Brain microvascular endothelial cell (primary cell): ENCODE measurements around the gene GULP1.

Source experiments
- DNase-seq: peaks from one replicate; pipeline ENCODE4 v3.0.0-alpha.2; 2020
- H3K27ac ChIP-seq: fragments of 250-450 bp; sonication (Bioruptor Pico); 2 replicates; pipeline ENCODE4 v1.5.1; 2020; ENCODE audit warnings: mild to moderate bottlenecking, moderate library complexity
- H3K27me3 ChIP-seq: fragments of 250-450 bp; sonication (Bioruptor Pico); replicated peaks from 2 replicates; pipeline ENCODE4 v1.5.1; 2020; ENCODE audit warnings: mild to moderate bottlenecking
- H3K36me3 ChIP-seq: fragments of 250-450 bp; sonication (Bioruptor Pico); replicated peaks from 2 replicates; pipeline ENCODE4 v1.5.1; 2020; ENCODE audit warnings: mild to moderate bottlenecking
- H3K4me3 ChIP-seq: 2 replicates; pipeline ENCODE4 v1.5.1; 2011; ENCODE audit warnings: low read depth, mild to moderate bottlenecking, control low read depth, low read length, moderate library complexity
- CTCF ChIP-seq: IDR thresholded peaks from 2 replicates; pipeline ENCODE4 v1.5.1; 2011; ENCODE audit warnings: low read depth, mild to moderate bottlenecking, moderate library complexity, low read length, control low read depth, inconsistent platforms; ENCODE audit errors: missing control alignments
- in situ Hi-C: cut with HindIII; loops from 2 replicates; pipeline ENCODE4 v1.10.0; 2017; ENCODE audit warnings: low sequenced_read_pairs, low pct_ligation_motif_present

The GULP1 gene

GRCh38 chr2:188622601-188623260 lies 331.1 kb downstream of the GULP1 start:
- DNase-seq = no peak
- Histone ChIP-seq H3K36me3 (no peaks in the 10 kb centered on the region), H3K4me3 (no peak overlapping the region), H3K27me3 (no peaks in the 10 kb centered on the region), H3K27ac (no peak overlapping the region)
- no peak for TF ChIP-seq CTCF
- in situ Hi-C loops = no loop called here

GRCh38 chr2:188623995-188624643 lies 332.4 kb downstream of the GULP1 start:
- DNase-seq = peak; percentile 48
- Histone ChIP-seq H3K36me3 (no peaks in the 10 kb centered on the region), H3K4me3 (no peak overlapping the region), H3K27ac (peak overlapping the region; percentile 65), H3K27me3 (no peaks in the 10 kb centered on the region)
- no peak for TF ChIP-seq CTCF
- in situ Hi-C loops = no loop called here

GRCh38 chr2:188627471-188627870 lies 335.8 kb downstream of the GULP1 start:
- in situ Hi-C loops = no loop called here
- no peak for DNase-seq

GRCh38 chr2:188628989-188629752 lies 337.5 kb downstream of the GULP1 start:
- no peak for TF ChIP-seq CTCF
- no peaks in the 10 kb centered on the region for H3K36me3 ChIP-seq
- H3K27ac ChIP-seq = peak overlapping the region; percentile 28
- H3K27me3 ChIP-seq = no peaks in the 10 kb centered on the region
- in situ Hi-C loops = no loop called here
- no peak overlapping the region for H3K4me3 ChIP-seq
- DNase-seq = peak; percentile 34

More at GRCh38 chr2:188627471-188627870, 335.8 kb downstream of the GULP1 start:
- Histone ChIP-seq H3K36me3 (no peaks in the 10 kb centered on the region), H3K4me3 (no peak overlapping the region), H3K27ac (no peak overlapping the region), H3K27me3 (no peaks in the 10 kb centered on the region)
- TF ChIP-seq CTCF = no peak

- H3K4me3 ChIP-seq = no peak overlapping the region
- no peaks in the 10 kb centered on the region for H3K27me3 ChIP-seq
- DNase-seq = peak; percentile 24
- no peaks in the 10 kb centered on the region for H3K36me3 ChIP-seq
- in situ Hi-C loops = no loop called here
- peak overlapping the region; percentile 28 for H3K27ac ChIP-seq
- no peak for TF ChIP-seq CTCF
Measured at GRCh38 chr2:188629753-188630527, 338.3 kb downstream of the GULP1 start.
